Measurements from ENCODE around the gene F5.

Gene F5

DNA sequence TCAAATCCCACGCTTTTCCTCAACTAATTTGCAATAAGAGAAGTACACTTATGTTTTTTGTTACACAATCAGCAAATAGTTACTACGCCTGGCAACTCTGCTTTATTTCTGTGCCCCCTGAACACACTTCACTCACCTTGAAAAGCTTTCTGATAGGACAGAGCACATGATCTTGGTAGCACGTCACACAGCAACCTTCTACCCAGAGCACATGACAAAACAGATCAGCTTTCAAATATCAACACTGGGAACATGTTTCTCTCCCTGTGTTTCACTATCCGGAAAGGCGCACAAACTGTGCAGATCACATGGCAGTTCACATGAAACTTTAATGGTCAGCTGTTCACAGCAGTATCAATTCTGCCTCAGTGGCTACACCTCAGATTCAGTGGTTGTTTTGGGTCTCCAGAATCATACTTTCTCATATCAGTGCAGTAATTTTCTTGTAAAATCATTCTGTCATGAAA is 102.7 kb downstream of the F5 start:
- no peak for DNase-seq (ENCODE audit: low read depth)
- TF ChIP-seq CTCF (IDR thresholded peaks at IDR 0.05; ENCODE audit: low read depth, low read length, missing control alignments): no peak
- H3K4me3 ChIP-seq (ENCODE audit: low read depth, low read length): no peak overlapping the region

DNA sequence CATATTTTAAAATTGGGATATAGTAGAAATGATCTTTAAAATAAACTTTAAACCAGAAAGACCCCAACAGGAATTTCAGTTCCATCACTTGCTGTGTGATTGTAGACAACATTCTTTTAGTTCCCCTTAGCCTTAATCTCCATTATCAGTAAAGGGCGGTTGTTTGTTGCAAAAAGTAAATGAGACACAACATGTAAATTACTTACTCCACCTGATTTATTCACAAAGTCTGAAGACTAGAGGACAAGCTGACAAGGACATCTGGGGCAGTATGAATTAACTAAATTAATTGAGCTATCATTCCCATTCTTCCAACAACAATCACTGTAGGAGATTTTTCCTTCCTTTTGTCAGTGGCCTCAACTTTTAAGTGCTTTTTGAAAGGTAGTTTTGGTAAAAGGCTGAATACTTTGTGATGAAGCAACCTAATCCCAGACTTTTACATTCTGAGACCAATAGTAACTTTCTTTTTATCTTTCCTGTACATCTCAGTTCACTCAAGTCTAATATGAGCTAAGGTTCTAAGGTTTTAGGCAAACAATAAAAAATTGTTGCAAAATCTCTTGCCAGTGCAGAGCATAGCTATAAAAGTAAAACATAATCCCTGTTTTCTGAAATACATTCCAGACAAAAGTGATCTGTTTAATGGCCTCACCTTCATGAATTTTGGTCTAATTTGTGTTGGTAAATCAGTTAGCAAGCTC is 106.8 kb downstream of the F5 start:
- DNase-seq (ENCODE audit: low read depth): no peak
- no peak overlapping the region for H3K4me3 ChIP-seq (ENCODE audit: low read depth, low read length)
- TF ChIP-seq CTCF (IDR thresholded peaks at IDR 0.05; ENCODE audit: low read depth, low read length, missing control alignments): no peak

GRCh38 chr1:169478094-169478672 is 108.1 kb downstream of the F5 start:
- DNase-seq (ENCODE audit: low read depth): no peak
- no peak for TF ChIP-seq CTCF (IDR thresholded peaks at IDR 0.05; ENCODE audit: low read depth, low read length, missing control alignments)

DNA sequence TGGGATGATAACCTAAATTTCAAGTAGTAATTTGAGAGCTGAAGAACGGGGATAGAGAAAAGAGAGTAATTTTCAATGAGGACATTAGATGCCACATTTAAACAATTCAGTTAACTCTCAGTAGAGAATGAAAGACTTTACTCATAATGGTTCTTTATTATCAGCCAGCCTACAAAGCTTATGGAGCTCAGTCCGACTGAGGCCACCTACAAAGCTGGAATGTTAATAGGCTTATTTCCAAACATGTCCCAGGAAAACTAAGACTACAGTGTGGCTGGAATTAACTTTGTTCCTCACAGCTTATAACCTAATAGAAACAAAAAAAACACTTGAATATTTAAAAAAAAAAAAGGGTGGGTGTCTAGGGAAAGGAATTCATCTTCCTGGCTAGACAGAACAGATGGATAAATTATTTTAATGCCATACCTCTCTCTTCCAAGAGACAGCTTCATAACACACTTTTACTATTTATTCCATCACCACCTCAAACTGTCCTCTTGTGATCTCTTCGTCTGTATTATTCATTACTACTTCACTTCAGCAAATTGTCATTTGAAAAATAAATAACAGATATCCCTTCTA is 110.4 kb downstream of the F5 start:
- TF ChIP-seq CTCF (IDR thresholded peaks at IDR 0.05; ENCODE audit: low read depth, low read length, missing control alignments): no peak
- H3K4me3 ChIP-seq (ENCODE audit: low read depth, low read length): no peak overlapping the region
- no peak for DNase-seq (ENCODE audit: low read depth)

More at GRCh38 chr1:169478094-169478672, 108.1 kb downstream of the F5 start:
- H3K4me3 ChIP-seq (ENCODE audit: low read depth, low read length): no peak overlapping the region

DNA sequence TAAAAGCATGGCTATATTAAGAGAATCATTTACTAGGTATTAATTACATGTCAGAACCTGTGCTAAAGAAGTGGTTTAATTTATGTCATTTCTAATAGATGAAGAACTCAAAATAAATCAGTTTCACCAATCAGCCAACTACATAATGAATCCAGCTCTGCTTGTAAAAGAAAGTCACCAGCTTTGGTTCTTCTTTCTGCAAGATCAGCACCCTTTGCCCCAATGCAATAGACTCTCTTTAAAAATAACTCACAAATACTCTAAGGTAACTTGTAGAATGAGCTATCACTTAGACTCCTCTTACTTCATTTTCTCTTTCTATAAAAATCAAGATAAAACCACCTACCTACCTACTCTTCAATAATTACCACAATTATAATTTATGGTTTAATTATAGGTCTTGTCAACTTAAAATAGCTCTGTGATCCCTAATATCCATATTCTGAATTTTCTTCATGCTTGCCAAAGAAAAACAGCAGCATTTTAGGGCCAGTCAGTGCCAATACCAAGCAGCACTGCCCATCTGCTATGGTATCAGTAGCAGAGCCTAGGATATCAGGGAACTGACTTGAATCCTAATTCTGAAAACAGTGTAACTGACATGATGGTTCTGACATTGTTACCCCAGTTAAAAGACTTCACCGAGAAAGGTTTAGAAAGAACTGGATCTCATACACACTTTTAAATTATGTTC is 111.8 kb downstream of the F5 start:
- H3K4me3 ChIP-seq (ENCODE audit: low read depth, low read length): no peak overlapping the region
- TF ChIP-seq CTCF (IDR thresholded peaks at IDR 0.05; ENCODE audit: low read depth, low read length, missing control alignments): no peak
- no peak for DNase-seq (ENCODE audit: low read depth)

DNA sequence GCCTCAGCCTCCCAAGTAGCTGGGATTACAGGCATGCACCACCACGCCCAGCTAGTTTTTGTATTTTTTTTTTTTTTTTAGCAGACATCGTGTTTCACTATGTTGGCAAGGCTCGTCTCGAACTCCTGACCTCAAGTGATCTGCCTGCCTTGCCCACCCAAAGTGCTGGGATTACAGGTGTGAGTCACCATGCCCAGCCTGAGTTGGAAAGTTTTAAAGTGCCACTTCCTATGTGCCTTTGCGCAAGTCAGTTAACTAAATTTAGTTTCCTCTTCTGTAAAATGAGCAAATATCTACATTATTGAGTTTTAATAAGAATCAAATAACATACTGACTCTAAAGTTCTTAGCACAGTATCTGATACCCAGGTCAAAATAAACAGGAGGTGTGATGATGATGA is 112.9 kb downstream of the F5 start:
- no peak for TF ChIP-seq CTCF (IDR thresholded peaks at IDR 0.05; ENCODE audit: low read depth, low read length, missing control alignments)
- H3K4me3 ChIP-seq (ENCODE audit: low read depth, low read length): no peak overlapping the region
- DNase-seq (ENCODE audit: low read depth): no peak

Data from GM12864 (cell line).